T-cell (primary cell): ENCODE data around the gene CD200R1. TPM values are rescaled to one million over a fixed set of nuclear protein-coding genes. Genes with fewer than 3 reads are reported as not detected.
"Not testable (repeated sequence)": the region's sequence is repeated elsewhere in the genome, so short reads cannot be mapped to it uniquely, and the experiment has no call there.

Experiments used
- ATAC-seq, 4 experiments: fragments of 200-7000 bp in 3 of 4; fragments of 150-1000 bp in 1 of 4; cut with Tn5 transposase; replicated peaks in 1 of 4; 1 replicate in 3 of 4; 2 replicates in 1 of 4; pipeline ENCODE4 v1.10.0; 2021; ENCODE audit warnings: moderate library complexity in 3 of 4, mild to moderate bottlenecking in 2 of 4, moderate number of reproducible peaks in 1 of 4
- CTCF ChIA-PET, 2 donors: fragments of 300-600 bp; sonication (Branson Sonifier 250); formaldehyde crosslinking; loops; one replicate each; lab custom pipeline; 2022; ENCODE audit warnings: antibody characterized with exemption in 2 of 2; lab: Charles Lee
- POLR2A ChIA-PET, 2 donors: fragments of 300-600 bp; sonication (Branson Sonifier 250); formaldehyde crosslinking; loops; one replicate each; lab custom pipeline; 2022; ENCODE audit warnings: antibody characterized with exemption in 2 of 2; lab: Charles Lee
- DNase-seq, 35 experiments: peaks; one replicate each; pipeline versions ENCODE4 v3.0.0 to v3.0.0-alpha.2; 2013 to 2023
- H3K27ac ChIP-seq: one replicate; pipeline ENCODE4 v1.5.1; 2013; ENCODE audit warnings: low read length
- H3K27me3 ChIP-seq, 2 experiments: replicated peaks in 1 of 2; 1 replicate in 1 of 2; 2 replicates in 1 of 2; pipeline versions ENCODE4 v1.6.1 to v1.7.0; 2013; ENCODE audit warnings: low read length in 1 of 2, mixed read lengths in 1 of 2; ENCODE audit not compliant: control insufficient read depth in 2 of 2, insufficient read depth in 2 of 2; ENCODE audit errors: extremely low read depth in 1 of 2
- H3K36me3 ChIP-seq, 2 donors: 1 replicate in 1 of 2; 2 replicates in 1 of 2; pipeline versions ENCODE4 v1.6.1 to v1.7.0; 2013; ENCODE audit warnings: low read length in 1 of 2; ENCODE audit not compliant: control insufficient read depth in 2 of 2, insufficient read depth in 1 of 2; ENCODE audit errors: extremely low read depth in 1 of 2
- H3K4me1 ChIP-seq, 2 experiments: 1 replicate in 1 of 2; 2 replicates in 1 of 2; pipeline versions ENCODE4 v1.6.1 to v1.7.0; 2013; ENCODE audit warnings: low read length in 2 of 2, mixed read lengths in 1 of 2; ENCODE audit not compliant: insufficient read depth in 2 of 2, control insufficient read depth in 1 of 2; ENCODE audit errors: extremely low read depth in 1 of 2
- H3K4me3 ChIP-seq, 2 donors: 1 replicate in 1 of 2; 2 replicates in 1 of 2; pipeline versions ENCODE4 v1.5.1 to v1.7.0; 2013; ENCODE audit warnings: mild to moderate bottlenecking in 2 of 2, low read length in 1 of 2, moderate library complexity in 1 of 2; ENCODE audit not compliant: control insufficient read depth in 1 of 2; ENCODE audit errors: extremely low read depth in 1 of 2
- H3K9me3 ChIP-seq: 2 replicates; pipeline ENCODE4 v1.7.0; 2013
- H3K27ac Mint-ChIP-seq, 2 donors: one replicate each; pipeline ENCODE4 v1.8.0; 2020 to 2021; ENCODE audit warnings: mild to moderate bottlenecking in 2 of 2, mixed read lengths in 2 of 2
- H3K27me3 Mint-ChIP-seq, 2 donors: one replicate each; pipeline ENCODE4 v1.8.0; 2021 to 2022; ENCODE audit warnings: mixed read lengths in 2 of 2
- H3K36me3 Mint-ChIP-seq: one replicate; pipeline ENCODE4 v1.8.0; 2021; ENCODE audit warnings: mixed read lengths
- H3K4me1 Mint-ChIP-seq, 3 donors: one replicate each; pipeline ENCODE4 v1.8.0; 2020 to 2022; ENCODE audit warnings: mixed read lengths in 3 of 3, mild to moderate bottlenecking in 1 of 3
- H3K4me3 Mint-ChIP-seq, 3 donors: one replicate each; pipeline ENCODE4 v1.8.0; 2020 to 2022; ENCODE audit warnings: mild to moderate bottlenecking in 3 of 3, mixed read lengths in 3 of 3, moderate library complexity in 3 of 3
- H3K9me3 Mint-ChIP-seq, 3 donors: one replicate each; pipeline ENCODE4 v1.8.0; 2020 to 2022; ENCODE audit warnings: mixed read lengths in 3 of 3
- WGBS: methylation state at CpG from one replicate; pipeline ENCODE4 v1.1.5; 2013; ENCODE audit warnings: missing lambda C conversion rate; ENCODE audit not compliant: insufficient coverage; 5-methylcytosine and 5-hydroxymethylcytosine counted together
- total RNA-seq, 35 experiments: library from RNA in 6 of 35; stranded (reverse) in 6 of 35; fragments of 120-200 nt in 1 of 35; gene quantifications; one replicate each; pipeline versions ENCODE4 v1.2.1 to v1.2.4 and lab custom pipeline; 2013 to 2026

Gene CD200R1
- total RNA-seq, 5 donors from 2014 or later (not counting 1 experiment from before 2014, with no cell fraction given) = 10.1 to 20.4 (median 11.9) TPM

GRCh38 chr3:112930771-112931170 is 44.1 kb downstream of the CD200R1 start:
- H3K27ac ChIP-seq = no peak overlapping the region
- peaks cover 0 to 12% of the 10 kb centered on the region in 2 donors for H3K36me3 ChIP-seq
- H3K4me3 ChIP-seq = no peak overlapping the region
- POLR2A ChIA-PET = no interaction called here
- Mint-ChIP-seq H3K36me3 (peaks cover 58% of the 10 kb centered on the region), H3K27me3 (no peaks in the 10 kb centered on the region), H3K4me1 (peaks cover 38 to 58% (median 45%) of the 10 kb centered on the region in 3 donors), H3K9me3 (peaks cover 0 to 9% (median 0%) of the 10 kb centered on the region in 3 donors), H3K4me3 (no peak overlapping the region), H3K27ac (no peak overlapping the region)
- WGBS = no CpG with 5 or more reads among the region's 3 CpGs
- H3K9me3 ChIP-seq = peaks cover 2% of the 10 kb centered on the region
- no peaks in the 10 kb centered on the region for H3K27me3 ChIP-seq
- H3K4me1 ChIP-seq = peaks cover 0 to 17% of the 10 kb centered on the region in 2 experiments
- CTCF ChIA-PET = no interaction called here
- DNase-seq (no peak), ATAC-seq (no peak)

- POLR2A ChIA-PET = interaction anchor here in 1 of 2 donors (0.5 kb wide), 1 partner anchor 64 kb away, joined by 3 read pairs; no protein-coding TSS in a partner anchor
Observed at GRCh38 chr3:112925969-112926368, 48.9 kb downstream of the CD200R1 start.

GRCh38 chr3:112925560-112925959 is 49.3 kb downstream of the CD200R1 start:
- no peak overlapping the region for H3K27ac ChIP-seq
- H3K27me3 ChIP-seq = no peaks in the 10 kb centered on the region
- DNase-seq (no peak), ATAC-seq (no peak)
- H3K4me3 ChIP-seq = no peak overlapping the region
- Mint-ChIP-seq H3K27ac (no peak overlapping the region), H3K9me3 (no peaks in the 10 kb centered on the region), H3K4me1 (peaks cover 12 to 29% (median 16%) of the 10 kb centered on the region in 3 donors), H3K27me3 (no peaks in the 10 kb centered on the region), H3K36me3 (peaks cover 56% of the 10 kb centered on the region), H3K4me3 (no peak overlapping the region)
- no CpG with 5 or more reads among the region's 2 CpGs for WGBS
- peaks cover 0 to 17% of the 10 kb centered on the region in 2 donors for H3K36me3 ChIP-seq
- H3K4me1 ChIP-seq = no peaks in the 10 kb centered on the region
- no peaks in the 10 kb centered on the region for H3K9me3 ChIP-seq
- ChIA-PET POLR2A (interaction anchor here in 1 of 2 donors (0.6 kb wide), 1 partner anchor 823 kb away, joined by 3 read pairs; no protein-coding TSS in a partner anchor), CTCF (no interaction called here)

More at GRCh38 chr3:112925969-112926368, 48.9 kb downstream of the CD200R1 start:
- Mint-ChIP-seq H3K27ac (peak overlapping the region in 1 of 2 donors; percentile 32), H3K4me1 (peaks cover 16 to 32% (median 16%) of the 10 kb centered on the region in 3 donors), H3K4me3 (no peak overlapping the region), H3K27me3 (no peaks in the 10 kb centered on the region), H3K36me3 (peaks cover 57% of the 10 kb centered on the region), H3K9me3 (no peaks in the 10 kb centered on the region)
- no peaks in the 10 kb centered on the region for H3K4me1 ChIP-seq
- WGBS = no CpG with 5 or more reads among the region's 2 CpGs
- CTCF ChIA-PET = no interaction called here
- no peak overlapping the region for H3K4me3 ChIP-seq
- ATAC-seq (no peak), DNase-seq (no peak)
- H3K27ac ChIP-seq = no peak overlapping the region
- peaks cover 0 to 20% of the 10 kb centered on the region in 2 donors for H3K36me3 ChIP-seq
- H3K27me3 ChIP-seq = no peaks in the 10 kb centered on the region
- H3K9me3 ChIP-seq = no peaks in the 10 kb centered on the region

- H3K4me3 Mint-ChIP-seq, H3K4me1 Mint-ChIP-seq, H3K4me3 ChIP-seq, H3K27me3 Mint-ChIP-seq, DNase-seq, H3K27me3 ChIP-seq, CTCF ChIA-PET, H3K9me3 ChIP-seq, ATAC-seq, H3K27ac Mint-ChIP-seq, H3K27ac ChIP-seq, POLR2A ChIA-PET, H3K36me3 ChIP-seq, H3K4me1 ChIP-seq: not testable (repeated sequence)
- H3K36me3 Mint-ChIP-seq = peaks cover 63% of the 10 kb centered on the region
- H3K9me3 Mint-ChIP-seq = peaks cover 10 to 33% (median 10%) of the 10 kb centered on the region in 3 donors
- WGBS = no CpG with 5 or more reads among the region's 5 CpGs
Observed at GRCh38 chr3:112919541-112919940, 55.4 kb downstream of the CD200R1 start.

- DNase-seq (peak in 1 of 35 experiments; percentile 14), ATAC-seq (peak in 1 of 4 experiments; percentile 60)
- Mint-ChIP-seq H3K9me3 (peaks cover 11 to 26% (median 20%) of the 10 kb centered on the region in 3 donors), H3K4me1 (peaks cover 10 to 38% (median 27%) of the 10 kb centered on the region in 3 donors), H3K4me3 (no peak overlapping the region), H3K27ac (no peak overlapping the region), H3K27me3 (no peaks in the 10 kb centered on the region), H3K36me3 (peaks cover 49% of the 10 kb centered on the region)
- no peaks in the 10 kb centered on the region for H3K9me3 ChIP-seq
- H3K27me3 ChIP-seq = no peaks in the 10 kb centered on the region
- no peak overlapping the region for H3K4me3 ChIP-seq
- POLR2A ChIA-PET = interaction anchor here in 1 of 2 donors (0.6 kb wide), 1 partner anchor 212 kb away, joined by 3 read pairs; no protein-coding TSS in a partner anchor
- H3K27ac ChIP-seq = no peak overlapping the region
- CTCF ChIA-PET = no interaction called here
- H3K4me1 ChIP-seq = peaks cover 0 to 10% of the 10 kb centered on the region in 2 experiments
- H3K36me3 ChIP-seq = no peaks in the 10 kb centered on the region
Observed at GRCh38 chr3:112908252-112908651, 66.7 kb downstream of the CD200R1 start.

GRCh38 chr3:112904786-112905185 is 70.1 kb downstream of the CD200R1 start:
- ChIA-PET CTCF (no interaction called here), POLR2A (no interaction called here)
- no peak overlapping the region for H3K27ac Mint-ChIP-seq
- H3K36me3 Mint-ChIP-seq = peaks cover 17% of the 10 kb centered on the region
- H3K4me3 Mint-ChIP-seq = no peak overlapping the region
- no peak overlapping the region for H3K4me3 ChIP-seq
- peaks cover 0 to 10% of the 10 kb centered on the region in 2 experiments for H3K4me1 ChIP-seq
- H3K27me3 ChIP-seq = no peaks in the 10 kb centered on the region
- no peak for DNase-seq
- peaks cover 8 to 18% (median 9%) of the 10 kb centered on the region in 3 donors for H3K9me3 Mint-ChIP-seq
- no peak for ATAC-seq
- H3K4me1 Mint-ChIP-seq = peaks cover 10 to 28% (median 13%) of the 10 kb centered on the region in 3 donors
- H3K9me3 ChIP-seq = no peaks in the 10 kb centered on the region
- no peaks in the 10 kb centered on the region for H3K27me3 Mint-ChIP-seq
- no peak overlapping the region for H3K27ac ChIP-seq
- H3K36me3 ChIP-seq = no peaks in the 10 kb centered on the region
- WGBS = 93% methylated on average over 4 of the region's 8 CpGs
